AML-193 (cell line): ENCODE data around the gene ACTR8.
A peak's percentile ranks its signal among the peaks of the same experiment; 100 is the strongest.
"Not testable (repeated sequence)": the region's sequence is repeated elsewhere in the genome, so short reads cannot be mapped to it uniquely, and the experiment has no call there.

Experiments used
- DNase-seq, 2 experiments: peaks; one replicate each; lab custom pipeline; 2025; lab: John Stamatoyannopoulos, UW

The ACTR8 gene

DNA sequence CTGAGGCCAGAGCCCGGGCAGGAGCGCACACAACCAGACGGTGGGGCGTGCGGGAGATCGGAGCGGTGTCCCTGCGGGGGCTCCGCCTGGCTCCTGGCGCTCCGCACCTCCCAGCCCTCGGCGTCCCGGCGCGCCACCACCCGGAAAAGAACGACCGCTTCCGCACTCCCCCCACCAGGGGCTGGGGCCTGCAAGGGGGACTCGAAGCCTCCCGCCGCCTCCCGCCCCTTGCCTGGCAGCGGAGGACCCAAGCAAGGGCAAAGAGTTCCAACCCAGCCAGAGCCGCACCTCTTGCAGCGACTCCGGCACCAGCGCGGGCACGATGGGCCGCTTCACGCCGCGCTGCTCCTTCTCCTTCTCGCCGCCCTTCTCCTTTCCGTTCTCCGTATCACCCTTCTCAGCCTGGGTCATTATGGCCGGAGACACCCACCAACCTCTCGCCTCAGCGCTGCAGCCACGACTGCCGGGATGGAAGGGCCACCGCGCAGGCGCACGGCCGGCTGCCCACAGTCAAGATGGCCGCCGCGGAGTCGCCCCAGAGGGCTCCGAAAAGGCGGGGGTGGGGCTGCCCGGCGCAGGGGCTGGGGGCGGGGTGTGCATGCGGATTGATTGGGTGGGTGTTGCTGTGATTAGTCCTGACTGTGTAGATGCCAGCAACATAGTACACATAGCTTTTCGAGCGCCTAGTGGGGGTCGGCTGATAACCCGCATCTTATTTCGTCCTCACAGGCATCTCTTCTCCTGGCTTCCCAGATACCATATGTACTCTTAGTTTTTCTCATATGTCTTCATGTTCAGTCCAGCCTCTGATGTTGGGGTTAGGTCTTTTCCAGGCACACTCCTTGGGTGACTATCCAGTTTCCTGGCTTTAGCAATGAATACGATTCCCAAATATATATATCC lies at the start of gene ACTR8:
TSS of gene ACTR8 (minus strand) at position 462 of the 903 bp plus-strand sequence. CDS start at position 411, 51 bp downstream.
- peak; percentile 67 to 85 for DNase-seq

GRCh38 chr3:53927208-53927872 lies 45.4 kb upstream of the ACTR8 start:
- DNase-seq, result not testable (repeated sequence)

GRCh38 chr3:53921296-53921695 lies 39.3 kb upstream of the ACTR8 start:
- DNase-seq, result peak; percentile 29 to 46

DNA sequence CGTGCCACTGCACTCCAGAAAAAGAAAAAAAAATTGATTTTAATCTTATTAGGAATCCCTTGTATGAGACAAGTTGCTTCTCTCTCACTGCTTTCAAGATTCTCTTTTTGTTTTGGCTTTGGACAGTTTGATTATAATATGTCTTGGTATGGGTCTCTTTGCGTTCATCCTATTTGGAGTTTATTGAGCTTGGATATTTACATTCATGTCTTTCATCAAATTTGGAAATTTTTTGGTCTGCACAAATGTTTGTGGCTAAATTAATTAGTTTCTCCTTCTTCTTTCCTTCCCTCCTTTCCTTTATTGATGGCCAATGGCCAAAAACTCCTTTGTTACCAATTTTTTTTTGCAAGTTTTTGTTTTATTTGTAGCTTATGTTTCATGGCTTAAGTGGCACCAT lies 37.8 kb upstream of the ACTR8 start:
- no peak for DNase-seq

DNA sequence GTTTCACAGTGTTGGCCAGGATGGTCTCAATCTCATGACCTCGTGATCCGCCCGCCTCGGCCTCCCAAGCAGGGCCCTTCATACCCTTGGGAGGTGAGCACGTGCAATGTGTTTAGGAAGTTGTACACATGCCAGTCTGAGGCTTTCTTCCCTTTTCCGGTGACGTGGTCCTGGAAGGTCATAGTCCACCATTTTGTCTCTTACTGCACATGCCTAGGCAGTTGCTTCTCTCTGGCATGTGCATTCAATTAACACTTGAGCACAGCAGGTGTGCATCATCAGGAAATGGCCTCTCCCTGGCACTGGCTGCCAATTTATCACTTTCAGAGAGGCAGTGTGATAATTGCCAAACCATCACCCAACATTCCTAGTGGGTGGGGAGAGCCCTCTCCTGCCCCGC lies 31.4 kb upstream of the ACTR8 start:
- DNase-seq, result no peak

DNA sequence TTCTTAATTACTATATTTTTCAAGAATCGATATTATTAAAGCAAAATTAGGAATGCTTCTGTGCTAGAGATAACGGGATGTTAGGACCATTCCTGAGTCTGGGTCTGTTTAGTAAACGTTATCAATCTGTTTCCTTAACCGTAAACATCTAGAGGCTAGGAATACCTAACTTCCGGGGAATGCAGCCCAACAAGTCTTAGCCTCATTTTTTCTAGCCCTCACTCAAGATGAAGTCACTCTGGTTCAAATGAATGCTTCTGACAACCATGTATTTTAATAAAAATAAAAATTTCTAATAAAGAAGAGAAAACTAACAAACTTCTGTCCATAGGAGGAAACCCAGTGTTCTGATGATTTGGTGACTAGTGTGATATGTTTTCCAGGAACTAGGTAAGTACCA lies 20.8 kb upstream of the ACTR8 start:
- no peak for DNase-seq

DNA sequence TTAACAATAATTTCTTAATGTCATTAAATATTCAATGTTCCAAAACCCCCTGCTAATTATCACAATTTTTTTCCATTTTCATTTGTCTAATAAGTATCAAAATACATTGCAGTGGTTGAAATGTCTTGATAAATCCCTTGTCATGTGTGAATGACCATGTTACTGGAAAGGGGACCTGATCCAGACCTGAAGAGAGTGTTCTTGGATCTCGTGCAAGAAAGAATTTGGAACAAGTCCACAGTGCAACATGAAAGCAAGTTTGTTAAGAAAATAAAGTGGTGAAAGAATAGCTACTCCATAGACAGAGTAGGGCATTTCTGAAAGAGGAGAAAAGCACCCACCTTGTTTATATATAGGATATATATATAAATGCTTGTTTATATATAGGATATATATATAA lies 20.1 kb upstream of the ACTR8 start:
- DNase-seq, result no peak

DNA sequence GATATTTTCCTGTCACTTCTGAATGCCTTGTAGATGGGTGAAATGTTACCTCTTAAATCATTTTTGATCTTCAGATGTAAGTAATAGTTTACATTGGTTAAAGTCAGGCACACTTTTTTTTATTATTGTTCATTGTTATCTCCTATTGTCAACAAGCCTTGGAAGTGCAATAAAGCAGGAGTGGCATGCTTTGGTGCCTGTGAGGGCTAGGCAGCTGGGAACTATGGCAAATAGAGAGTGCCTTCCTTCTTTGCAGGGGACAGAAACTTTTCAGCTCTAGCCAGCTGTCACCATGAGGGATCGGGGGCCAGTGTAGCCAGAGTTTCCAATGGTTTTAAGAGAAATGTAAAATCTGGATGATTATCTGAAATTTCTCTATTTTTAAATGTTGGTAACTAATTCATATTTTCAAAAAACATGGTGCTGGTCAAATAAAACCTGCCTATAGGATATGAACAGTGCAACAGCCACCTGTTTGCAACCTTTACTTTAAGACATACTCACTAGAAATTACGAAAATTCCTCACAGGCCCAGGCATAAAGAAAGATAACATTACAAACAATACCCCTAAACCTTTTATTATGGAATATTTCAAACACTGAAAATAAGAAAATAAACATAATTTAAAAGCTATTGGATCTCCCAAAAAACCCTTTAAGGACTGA lies 18.8 kb upstream of the ACTR8 start:
- DNase-seq, result no peak

DNA sequence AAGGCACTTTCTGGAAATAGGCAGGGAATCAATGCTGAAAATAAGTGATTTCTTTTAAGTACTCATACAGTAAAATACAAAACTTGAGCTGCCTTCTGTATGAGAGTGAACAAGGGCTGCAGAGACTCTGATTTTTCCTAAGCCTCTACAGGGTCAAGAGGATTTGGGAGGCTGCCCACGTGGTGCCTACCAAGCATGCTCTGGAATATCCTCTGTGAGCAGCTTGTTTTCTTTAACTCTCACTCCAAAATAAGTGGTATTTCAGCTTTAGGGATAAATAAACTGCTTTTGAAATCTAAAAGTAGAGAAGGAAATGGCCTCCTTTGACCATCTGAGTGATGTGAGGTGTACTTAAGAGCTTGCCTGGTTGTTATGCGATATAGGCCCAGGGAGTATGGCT lies 17.8 kb upstream of the ACTR8 start:
- no peak for DNase-seq

DNA sequence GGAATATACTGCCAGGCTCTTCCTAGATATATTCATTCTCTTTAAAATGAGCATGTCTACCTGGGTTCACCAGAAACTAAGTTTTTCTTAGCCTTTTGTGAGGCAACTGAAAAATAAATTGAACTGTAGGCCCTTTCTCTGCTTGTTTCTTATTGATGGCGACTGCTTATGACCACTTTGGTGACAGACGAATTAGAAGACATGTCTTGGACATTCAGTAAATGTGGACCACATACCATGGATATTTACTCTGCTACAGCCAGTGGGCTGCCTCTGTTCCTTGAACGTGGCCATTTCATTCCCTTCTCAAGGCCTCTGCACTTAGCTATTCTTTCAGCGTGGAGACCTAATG lies 10.3 kb upstream of the ACTR8 start:
- DNase-seq, result no peak

- DNase-seq, result peak; percentile 100
These were observed 9.7 kb upstream of the ACTR8 start, which contains the start of gene SELENOK for GRCh38 chr3:53891497-53892285. Gene SELENOK (minus strand): TSS chr3:53891859.

GRCh38 chr3:53890726-53891475 lies 8.9 kb upstream of the ACTR8 start:
- DNase-seq, result peak in 1 of 2 experiments; percentile 15

- DNase-seq, result no peak
These were observed 6.3 kb upstream of the ACTR8 start for GRCh38 chr3:53888232-53888631.

DNA sequence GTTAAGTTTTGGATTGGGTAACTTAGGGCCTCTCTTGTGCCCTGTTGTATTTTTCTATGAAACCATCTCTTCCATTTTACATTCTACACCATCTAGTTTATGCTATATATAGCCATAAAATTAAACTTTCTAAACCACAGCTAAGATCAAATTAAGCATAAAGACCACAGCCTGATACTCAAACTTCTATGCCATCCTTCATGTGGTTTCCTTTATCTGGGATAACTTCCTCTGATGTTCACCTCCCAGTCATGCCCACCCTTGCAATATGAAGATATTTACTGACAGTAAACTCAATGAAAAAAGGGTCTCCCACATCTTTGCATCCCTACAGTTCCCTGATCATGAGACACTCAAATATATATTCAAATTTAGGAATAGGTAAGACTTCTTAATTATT lies 5.5 kb upstream of the ACTR8 start:
- DNase-seq, result no peak

GRCh38 chr3:53885239-53885638 lies 3.3 kb upstream of the ACTR8 start:
- no peak for DNase-seq

- no peak for DNase-seq
These were observed 2.7 kb upstream of the ACTR8 start for GRCh38 chr3:53884623-53885022.

GRCh38 chr3:53883008-53883407 lies 1.1 kb upstream of the ACTR8 start:
- DNase-seq, result no peak

GRCh38 chr3:53880396-53881345 lies 1.3 kb downstream of the ACTR8 start:
- DNase-seq, result no peak

DNA sequence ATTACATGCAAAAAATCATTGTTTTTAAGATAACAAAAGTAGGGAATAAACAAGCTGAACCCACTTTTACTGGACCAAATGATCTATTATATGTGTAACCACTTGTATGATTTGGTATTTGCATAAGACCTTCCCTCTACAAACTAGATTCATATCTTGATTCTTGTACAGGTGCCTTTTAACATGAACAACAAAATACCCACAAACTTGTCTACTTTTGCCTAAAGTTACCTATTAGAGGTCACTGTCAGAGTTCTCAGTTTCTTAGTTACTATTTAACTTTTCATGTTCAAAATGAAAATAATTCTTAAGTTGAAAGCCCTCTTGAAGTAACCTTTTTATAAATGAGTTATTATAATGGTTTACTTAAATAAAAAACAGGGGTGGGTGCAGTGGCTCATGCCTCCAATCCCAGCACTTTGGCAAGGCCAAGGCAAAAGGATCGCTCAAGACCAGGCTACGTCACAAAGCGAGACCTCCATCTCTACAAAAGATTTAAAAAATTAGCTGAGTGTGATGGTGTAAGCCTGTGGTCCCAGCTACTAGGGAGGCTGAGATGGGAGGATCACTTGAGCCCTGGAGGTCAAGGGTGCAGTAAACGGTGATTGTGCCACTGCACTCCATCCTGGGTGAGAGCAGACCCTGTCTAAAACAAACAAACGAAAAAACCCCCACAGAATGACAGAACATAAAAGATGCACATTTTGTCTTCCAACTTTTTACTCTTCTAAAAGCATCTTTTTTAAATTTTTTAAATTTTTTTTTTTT lies 16.0 kb downstream of the ACTR8 start:
- DNase-seq, result no peak
